ENCODE measurements around the gene WDR27.

DNA sequence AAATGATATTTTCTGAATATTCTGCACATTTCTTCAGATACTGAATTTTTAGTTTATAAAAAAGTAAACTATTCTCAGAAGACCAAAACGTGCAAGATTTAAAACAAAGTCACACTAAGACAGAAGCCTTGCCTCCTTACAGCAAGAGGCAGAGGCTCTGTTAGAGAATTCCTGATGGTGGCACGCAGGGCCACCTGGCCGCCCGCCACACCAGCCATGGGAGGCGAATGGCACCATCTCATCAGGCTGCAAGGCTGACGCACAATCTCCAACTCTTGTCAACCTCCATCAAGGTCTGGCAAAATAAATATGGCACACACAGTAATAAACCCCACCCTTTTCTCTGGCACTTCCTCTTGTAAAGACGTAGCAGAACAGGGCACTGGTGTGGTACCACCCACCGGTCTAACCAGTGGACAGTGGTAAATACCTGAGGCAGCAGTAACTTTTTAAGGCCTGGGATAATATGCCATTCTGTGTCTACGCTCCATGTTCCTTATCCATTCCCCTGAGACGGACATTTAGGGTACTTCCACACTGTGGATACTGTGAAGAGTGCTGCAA is 111.4 kb downstream of the WDR27 start:
- TF ChIP-seq, protein P1, sequence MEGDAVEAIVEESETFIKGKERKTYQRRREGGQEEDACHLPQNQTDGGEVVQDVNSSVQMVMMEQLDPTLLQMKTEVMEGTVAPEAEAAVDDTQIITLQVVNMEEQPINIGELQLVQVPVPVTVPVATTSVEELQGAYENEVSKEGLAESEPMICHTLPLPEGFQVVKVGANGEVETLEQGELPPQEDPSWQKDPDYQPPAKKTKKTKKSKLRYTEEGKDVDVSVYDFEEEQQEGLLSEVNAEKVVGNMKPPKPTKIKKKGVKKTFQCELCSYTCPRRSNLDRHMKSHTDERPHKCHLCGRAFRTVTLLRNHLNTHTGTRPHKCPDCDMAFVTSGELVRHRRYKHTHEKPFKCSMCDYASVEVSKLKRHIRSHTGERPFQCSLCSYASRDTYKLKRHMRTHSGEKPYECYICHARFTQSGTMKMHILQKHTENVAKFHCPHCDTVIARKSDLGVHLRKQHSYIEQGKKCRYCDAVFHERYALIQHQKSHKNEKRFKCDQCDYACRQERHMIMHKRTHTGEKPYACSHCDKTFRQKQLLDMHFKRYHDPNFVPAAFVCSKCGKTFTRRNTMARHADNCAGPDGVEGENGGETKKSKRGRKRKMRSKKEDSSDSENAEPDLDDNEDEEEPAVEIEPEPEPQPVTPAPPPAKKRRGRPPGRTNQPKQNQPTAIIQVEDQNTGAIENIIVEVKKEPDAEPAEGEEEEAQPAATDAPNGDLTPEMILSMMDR (IDR thresholded peaks at IDR 0.05), result no peak
- TF ChIP-seq POLR2A (IDR thresholded peaks at IDR 0.05), result no peak

Data from heart left ventricle (tissue), 13 donors.